Activated naive CD4-positive, alpha-beta T cell treated with anti-CD3 and anti-CD28 coated beads, Interleukin-2, amount 10 ng/mL, durations not matched to agents 5 hours and 36 hours (primary cell): Measurements from ENCODE around the gene NHS. TPM values are rescaled to one million over a fixed set of nuclear protein-coding genes. Genes with fewer than 3 reads are reported as not detected.

Source experiments
- microRNA-seq: library from miRNA; unstranded; fragments of <30 nt; microRNA quantifications from one replicate; pipeline ENCODE4 v1.2.0, GENCODE V29; 2022; ENCODE audit warnings: borderline microRNAs expressed, borderline replicate concordance
- total RNA-seq, 2 experiments: library from RNA; stranded (reverse); gene quantifications; one replicate each; pipeline ENCODE4 v1.2.3, GENCODE V29; 2021

Gene NHS
- total RNA-seq: 1 to 10 TPM in 1 of 2 experiments, under 1 TPM in 1; 0.91 to 1.5 TPM

GRCh38 chrX:17374619-17375366 lies at the start of gene NHS:
TSS of gene NHS (plus strand) at chrX:17375200. CDS start at chrX:17375758, 558 bp downstream.

GRCh38 chrX:17736856-17737709 lies 362.1 kb downstream of the NHS start, which contains the start of gene SCML1:
TSS of gene SCML1 (plus strand) at chrX:17737493. CDS start at chrX:17744187, 6,694 bp downstream.

Small RNA genes within 50 kb of the gene (microRNA-seq; reads per million reads assigned to microRNA genes)
- not detected for gene MIR4768
